Bone marrow (tissue), 2 donors: ENCODE results near the gene GAS7.
"Not testable (repeated sequence)": the region's sequence is repeated elsewhere in the genome, so short reads cannot be mapped to it uniquely, and the experiment has no call there.

Experiments used
- DNase-seq, 2 donors: peaks; one replicate each; lab custom pipeline; 2025; lab: John Stamatoyannopoulos, UW

Gene GAS7

GRCh38 chr17:10021272-10021984 is 177.0 kb downstream of the GAS7 start:
- DNase-seq = peak in 1 of 2 donors; percentile 26

- DNase-seq = peak; percentile 11 to 12
Measured at GRCh38 chr17:10019941-10020451, 178.4 kb downstream of the GAS7 start.

- peak; percentile 31 to 90 for DNase-seq
Measured at GRCh38 chr17:10018461-10018891, 179.9 kb downstream of the GAS7 start.

GRCh38 chr17:10016958-10017570 is 181.3 kb downstream of the GAS7 start:
- DNase-seq = not testable (repeated sequence)

GRCh38 chr17:10013365-10014112 is 184.9 kb downstream of the GAS7 start:
- peak in 1 of 2 donors; percentile 11 for DNase-seq

- DNase-seq = no peak
Measured at GRCh38 chr17:10010752-10011151, 187.7 kb downstream of the GAS7 start.

- no peak for DNase-seq
Measured at GRCh38 chr17:10003705-10004104, 194.7 kb downstream of the GAS7 start.

- DNase-seq = not testable (repeated sequence)
Measured at GRCh38 chr17:10002567-10003360, 195.6 kb downstream of the GAS7 start.

- DNase-seq = no peak
Measured at GRCh38 chr17:10001306-10001873, 197.0 kb downstream of the GAS7 start.

GRCh38 chr17:9999919-10000695 is 198.3 kb downstream of the GAS7 start:
- no peak for DNase-seq

- DNase-seq = no peak
Measured at GRCh38 chr17:9998060-9998459, 200.3 kb downstream of the GAS7 start.

- DNase-seq = no peak
Measured at GRCh38 chr17:9994761-9995160, 203.6 kb downstream of the GAS7 start.

- no peak for DNase-seq
Measured at GRCh38 chr17:9991796-9992195, 206.6 kb downstream of the GAS7 start.

GRCh38 chr17:9991351-9991750 is 207.1 kb downstream of the GAS7 start:
- DNase-seq = no peak

- DNase-seq = no peak
Measured at GRCh38 chr17:9987779-9988585, 210.4 kb downstream of the GAS7 start.

- DNase-seq = no peak
Measured at GRCh38 chr17:9986754-9987382, 211.5 kb downstream of the GAS7 start.

- DNase-seq = no peak
Measured at GRCh38 chr17:9985646-9986045, 212.8 kb downstream of the GAS7 start.

GRCh38 chr17:9984768-9985167 is 213.6 kb downstream of the GAS7 start:
- no peak for DNase-seq

GRCh38 chr17:9982159-9982558 is 216.2 kb downstream of the GAS7 start:
- peak in 1 of 2 donors; percentile 16 for DNase-seq
